ENCODE results near the gene NMNAT1. TPM values are rescaled to one million over a fixed set of nuclear protein-coding genes. Genes with fewer than 3 reads are reported as not detected.
"Not testable (repeated sequence)": the region's sequence is repeated elsewhere in the genome, so short reads cannot be mapped to it uniquely, and the experiment has no call there.

The NMNAT1 gene
- total RNA-seq, 3 donors from 2014 or later = 19.0 to 21.8 (median 20.6) TPM

DNA sequence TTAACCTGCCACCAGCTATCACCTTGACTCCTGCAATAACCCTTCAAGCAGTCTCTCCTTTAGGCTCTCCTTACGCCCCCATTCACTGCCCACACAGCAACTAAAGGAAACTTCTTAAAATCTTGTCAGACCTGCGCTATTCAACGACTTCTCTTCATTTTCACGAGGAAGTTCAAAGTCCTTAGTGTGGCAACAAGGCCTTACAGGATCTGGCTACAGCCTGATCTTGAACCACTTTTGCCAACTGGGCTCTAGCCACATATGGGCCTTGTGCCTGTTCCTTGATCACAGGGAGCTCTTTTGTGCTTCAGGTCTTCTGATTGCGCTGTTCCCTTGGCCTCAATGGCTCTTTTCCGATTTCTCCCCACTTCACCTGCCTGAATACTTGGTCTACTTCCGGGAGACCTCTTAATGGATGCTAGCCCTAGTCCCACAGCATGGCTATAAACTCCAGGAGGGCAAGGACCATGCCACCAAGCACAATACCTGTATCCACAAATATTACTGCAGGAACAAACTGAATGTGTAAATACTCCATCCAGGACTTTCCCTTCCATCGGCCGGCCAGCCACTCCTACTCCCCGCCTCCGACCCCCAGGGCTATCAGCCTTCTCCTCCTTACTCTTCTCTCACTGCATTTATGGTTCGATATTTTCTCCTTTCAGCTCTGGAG, 30.9 kb upstream of the NMNAT1 start:
- ATAC-seq = no peak
- H3K4me3 ChIP-seq = no peak overlapping the region
- peaks cover 29% of the 10 kb centered on the region for H3K4me1 ChIP-seq (ENCODE audit: low read depth)
- TF ChIP-seq, protein P1, sequence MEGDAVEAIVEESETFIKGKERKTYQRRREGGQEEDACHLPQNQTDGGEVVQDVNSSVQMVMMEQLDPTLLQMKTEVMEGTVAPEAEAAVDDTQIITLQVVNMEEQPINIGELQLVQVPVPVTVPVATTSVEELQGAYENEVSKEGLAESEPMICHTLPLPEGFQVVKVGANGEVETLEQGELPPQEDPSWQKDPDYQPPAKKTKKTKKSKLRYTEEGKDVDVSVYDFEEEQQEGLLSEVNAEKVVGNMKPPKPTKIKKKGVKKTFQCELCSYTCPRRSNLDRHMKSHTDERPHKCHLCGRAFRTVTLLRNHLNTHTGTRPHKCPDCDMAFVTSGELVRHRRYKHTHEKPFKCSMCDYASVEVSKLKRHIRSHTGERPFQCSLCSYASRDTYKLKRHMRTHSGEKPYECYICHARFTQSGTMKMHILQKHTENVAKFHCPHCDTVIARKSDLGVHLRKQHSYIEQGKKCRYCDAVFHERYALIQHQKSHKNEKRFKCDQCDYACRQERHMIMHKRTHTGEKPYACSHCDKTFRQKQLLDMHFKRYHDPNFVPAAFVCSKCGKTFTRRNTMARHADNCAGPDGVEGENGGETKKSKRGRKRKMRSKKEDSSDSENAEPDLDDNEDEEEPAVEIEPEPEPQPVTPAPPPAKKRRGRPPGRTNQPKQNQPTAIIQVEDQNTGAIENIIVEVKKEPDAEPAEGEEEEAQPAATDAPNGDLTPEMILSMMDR (IDR thresholded peaks at IDR 0.05) = no peak
- DNase-seq = peak in 1 of 3 donors; percentile 41
- no peaks in the 10 kb centered on the region for H3K9me3 ChIP-seq
- intact Hi-C loops (cut with DNase I, micrococcal nuclease) = no loop called here
- H3K36me3 ChIP-seq (ENCODE audit: low read depth) = no peaks in the 10 kb centered on the region

DNA sequence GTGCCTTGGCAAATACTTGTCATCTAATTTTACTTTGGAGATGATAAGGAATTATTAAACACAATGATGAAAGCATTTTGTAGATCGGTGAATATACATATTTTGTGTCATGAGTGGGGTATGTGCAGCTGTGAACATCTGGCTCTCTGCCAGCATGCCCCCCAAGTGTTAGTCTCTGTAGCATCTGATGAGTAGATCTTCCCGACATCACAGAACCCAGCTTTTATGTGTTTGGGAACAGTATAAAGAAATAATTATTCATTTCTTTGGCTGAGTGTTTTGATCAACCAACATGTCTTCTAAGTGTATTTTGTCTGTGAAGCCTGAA, 28.7 kb upstream of the NMNAT1 start:
- H3K9me3 ChIP-seq = no peaks in the 10 kb centered on the region
- TF ChIP-seq, protein P1 (IDR thresholded peaks at IDR 0.05) = no peak
- H3K36me3 ChIP-seq (ENCODE audit: low read depth) = no peaks in the 10 kb centered on the region
- intact Hi-C loops (cut with DNase I, micrococcal nuclease) = no loop called here
- no peak for DNase-seq
- ATAC-seq = no peak
- no peak overlapping the region for H3K4me3 ChIP-seq
- peaks cover 14% of the 10 kb centered on the region for H3K4me1 ChIP-seq (ENCODE audit: low read depth)

DNA sequence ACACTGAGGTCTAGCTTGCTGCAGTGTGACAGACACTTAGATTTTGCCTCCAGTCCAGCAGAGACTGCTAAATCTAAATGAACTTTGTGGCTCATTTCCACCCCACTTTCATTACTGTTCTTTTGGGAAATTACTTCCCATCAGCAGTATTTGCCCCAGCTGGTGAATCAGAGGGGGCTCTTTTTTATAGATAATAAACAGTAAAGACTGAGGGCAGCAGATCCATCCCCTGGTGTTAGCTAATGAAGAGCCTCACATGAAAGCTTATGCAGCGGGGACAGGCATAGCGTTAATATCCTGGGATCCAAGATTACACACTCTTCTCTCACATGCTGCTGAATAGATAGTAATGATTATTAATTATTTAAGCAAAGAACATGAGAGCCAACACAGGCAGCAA, 26.8 kb upstream of the NMNAT1 start:
- TF ChIP-seq, protein P1 (IDR thresholded peaks at IDR 0.05) = no peak
- peaks cover 10% of the 10 kb centered on the region for H3K4me1 ChIP-seq (ENCODE audit: low read depth)
- DNase-seq = no peak
- H3K9me3 ChIP-seq = no peaks in the 10 kb centered on the region
- H3K36me3 ChIP-seq (ENCODE audit: low read depth) = no peaks in the 10 kb centered on the region
- intact Hi-C loops (cut with DNase I, micrococcal nuclease) = no loop called here
- ATAC-seq = no peak
- no peak overlapping the region for H3K4me3 ChIP-seq

DNA sequence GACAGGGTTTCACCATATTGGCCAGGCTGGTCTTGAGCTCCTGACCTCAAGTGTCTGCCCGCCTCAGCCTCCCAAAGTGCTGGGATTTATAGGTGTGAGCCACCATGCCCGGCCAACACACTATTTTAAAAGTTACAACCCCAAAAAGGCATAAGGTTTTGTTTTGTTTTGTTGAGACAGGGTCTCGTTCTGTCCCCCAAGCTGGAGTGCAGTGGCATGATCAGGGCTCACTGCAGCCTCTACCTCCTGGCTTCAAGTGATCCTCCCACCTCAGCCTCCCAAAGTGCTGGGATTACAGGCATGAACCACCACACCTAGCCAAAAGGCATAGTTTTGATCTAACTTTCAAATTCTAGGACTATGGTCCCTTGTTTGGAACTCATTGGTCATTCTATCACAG, 25.8 kb upstream of the NMNAT1 start:
- DNase-seq; H3K4me3 ChIP-seq; ATAC-seq; intact Hi-C loops (cut with DNase I, micrococcal nuclease); H3K4me1 ChIP-seq (ENCODE audit: low read depth); H3K36me3 ChIP-seq (ENCODE audit: low read depth); H3K9me3 ChIP-seq: not testable (repeated sequence)

DNA sequence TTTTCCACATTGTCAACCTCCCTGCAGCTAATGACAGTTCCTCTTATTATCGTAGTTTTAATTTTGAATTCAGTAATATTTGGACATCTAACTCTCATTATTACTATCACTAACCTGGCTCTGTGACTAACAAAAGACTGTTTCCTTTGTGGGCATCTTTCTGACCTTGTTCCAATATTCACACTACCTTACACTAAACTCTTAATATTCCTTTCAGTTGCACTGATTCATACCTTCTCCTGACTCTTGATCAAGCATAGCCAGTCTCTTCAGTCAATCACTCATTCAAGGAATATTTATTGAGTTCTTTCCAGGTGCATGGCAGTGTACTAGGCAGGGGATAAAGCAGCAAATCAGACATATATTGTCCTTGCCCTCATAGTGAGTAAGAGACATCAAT, 25.4 kb upstream of the NMNAT1 start:
- intact Hi-C loops (cut with DNase I, micrococcal nuclease) = no loop called here
- Histone ChIP-seq H3K9me3 (no peaks in the 10 kb centered on the region), H3K4me3 (no peak overlapping the region), H3K4me1 (ENCODE audit: low read depth) (no peaks in the 10 kb centered on the region), H3K36me3 (ENCODE audit: low read depth) (no peaks in the 10 kb centered on the region)
- no peak for DNase-seq
- TF ChIP-seq, protein P1 (IDR thresholded peaks at IDR 0.05) = no peak
- no peak for ATAC-seq

DNA sequence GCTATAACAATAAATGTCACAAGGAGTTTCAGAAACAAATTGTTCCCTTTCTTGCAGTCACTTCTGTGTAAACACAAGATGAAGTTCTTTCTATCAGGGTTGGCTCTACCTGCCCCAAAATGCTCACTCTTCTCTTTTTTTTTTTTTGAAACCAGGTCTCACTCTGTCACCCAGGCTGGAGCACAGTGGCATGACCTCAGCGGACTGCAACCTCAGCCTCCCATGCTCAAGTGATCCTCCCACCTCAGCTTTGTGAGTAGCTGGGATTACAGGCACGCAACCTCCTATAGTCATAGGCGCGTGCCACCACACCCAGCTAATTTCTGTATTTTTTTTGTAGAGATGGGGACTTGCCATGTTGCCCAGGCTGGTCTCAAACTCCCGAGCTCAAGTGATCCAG, 22.7 kb upstream of the NMNAT1 start:
- Histone ChIP-seq H3K9me3 (no peaks in the 10 kb centered on the region), H3K36me3 (ENCODE audit: low read depth) (no peaks in the 10 kb centered on the region), H3K4me1 (ENCODE audit: low read depth) (no peaks in the 10 kb centered on the region), H3K4me3 (no peak overlapping the region)
- intact Hi-C loops (cut with DNase I, micrococcal nuclease) = no loop called here
- DNase-seq (no peak), ATAC-seq (no peak)
- TF ChIP-seq, protein P1 (IDR thresholded peaks at IDR 0.05) = no peak

Measured in mucosa of descending colon (tissue), 3 donors.